IMR-90 (cell line): ENCODE data around the gene XIAP. TPM values are rescaled to one million over a fixed set of nuclear protein-coding genes. Genes with fewer than 3 reads are reported as not detected.

Experiments used
- ATAC-seq: fragments of 200-7000 bp; cut with Tn5 transposase; 2 replicates; pipeline ENCODE4 v1.9.1; 2020; ENCODE audit warnings: low read depth, mild to moderate bottlenecking, moderate library complexity
- BruUV-seq: library from RNA; stranded (reverse); fragments of 400-500 nt; replicated peaks from 2 replicates; lab custom pipeline; 2021; lab: Mats Ljungman, UMichigan
- CTCF ChIA-PET: fragments of 300-600 bp; formaldehyde crosslinking; extraction: SDS; loops from one replicate; lab custom pipeline; 2021; ENCODE audit warnings: antibody characterized with exemption; lab: Yijun Ruan, JAX
- POLR2A ChIA-PET: fragments of 300-600 bp; sonication (Branson Sonifier 250); formaldehyde crosslinking; loops from one replicate; lab custom pipeline; 2022; ENCODE audit warnings: antibody characterized with exemption; ENCODE audit not compliant: unreplicated experiment; lab: Charles Lee
- DNase-seq: peaks from one replicate; pipeline ENCODE4 v3.0.0; 2013
- H2AFZ ChIP-seq: replicated peaks from 2 replicates; pipeline ENCODE3; 2013; ENCODE audit warnings: low read length, mild to moderate bottlenecking; ENCODE audit not compliant: poor library complexity
- H2AK5ac ChIP-seq: 2 replicates; pipeline ENCODE4 v1.6.1; 2013; ENCODE audit warnings: low read depth, low read length, inconsistent platforms
- H2AK9ac ChIP-seq: replicated peaks from 2 replicates; pipeline ENCODE3; 2013; ENCODE audit warnings: mild to moderate bottlenecking, low read depth, low read length, moderate library complexity; ENCODE audit not compliant: poor library complexity
- H2BK120ac ChIP-seq: 2 replicates; pipeline ENCODE4 v1.6.1; 2013; ENCODE audit warnings: low read depth, low read length, inconsistent platforms
- H2BK15ac ChIP-seq: 3 replicates; pipeline ENCODE4 v1.6.1; 2013; ENCODE audit warnings: low read depth, low read length, inconsistent platforms
- H2BK20ac ChIP-seq: 2 replicates; pipeline ENCODE4 v1.6.1; 2013; ENCODE audit warnings: low read depth, mild to moderate bottlenecking, inconsistent platforms, low read length, moderate library complexity
- H2BK5ac ChIP-seq: 2 replicates; pipeline ENCODE4 v1.6.1; 2013; ENCODE audit warnings: mild to moderate bottlenecking, low read depth, low read length, inconsistent platforms; ENCODE audit not compliant: poor library complexity, severe bottlenecking
- H3K14ac ChIP-seq: replicated peaks from 2 replicates; pipeline ENCODE4 v1.6.1; 2013; ENCODE audit warnings: low read depth, low read length, inconsistent platforms
- H3K18ac ChIP-seq: 2 replicates; pipeline ENCODE4 v1.6.1; 2013; ENCODE audit warnings: low read depth, low read length, control low read depth
- H3K23ac ChIP-seq: 2 replicates; pipeline ENCODE4 v1.6.1; 2013; ENCODE audit warnings: low read depth, low read length, inconsistent platforms
- H3K27ac ChIP-seq: 2 replicates; pipeline ENCODE4 v1.5.1; 2013; ENCODE audit warnings: mild to moderate bottlenecking, control low read depth, low read length; ENCODE audit not compliant: insufficient read depth
- H3K27me3 ChIP-seq: 2 replicates; pipeline ENCODE4 v1.6.1; 2013; ENCODE audit warnings: low read length; ENCODE audit not compliant: control insufficient read depth, insufficient read depth
- H3K36me3 ChIP-seq: 2 replicates; pipeline ENCODE4 v1.6.1; 2013; ENCODE audit warnings: low read length, mixed read lengths; ENCODE audit not compliant: control insufficient read depth, insufficient read depth
- H3K4ac ChIP-seq: 2 replicates; pipeline ENCODE4 v1.6.1; 2013; ENCODE audit warnings: low read depth, low read length, inconsistent platforms
- H3K4me1 ChIP-seq: 2 replicates; pipeline ENCODE4 v1.6.1; 2013; ENCODE audit warnings: low read length, mixed read lengths; ENCODE audit not compliant: control insufficient read depth, insufficient read depth
- H3K4me2 ChIP-seq: 2 replicates; pipeline ENCODE4 v1.6.1; 2013; ENCODE audit warnings: low read depth, mild to moderate bottlenecking, control low read depth, low read length, moderate library complexity
- H3K4me3 ChIP-seq: 2 replicates; pipeline ENCODE4 v1.5.1; 2013; ENCODE audit warnings: low read depth, mild to moderate bottlenecking, control low read depth, low read length, moderate library complexity; ENCODE audit not compliant: insufficient read depth
- H3K56ac ChIP-seq: 2 replicates; pipeline ENCODE4 v1.6.1; 2013; ENCODE audit warnings: low read length, inconsistent platforms; ENCODE audit not compliant: insufficient read depth; ENCODE audit errors: extremely low read depth
- H3K79me1 ChIP-seq, 2 experiments: 2 replicates each; pipeline ENCODE4 v1.6.1; 2013; ENCODE audit warnings: low read length in 2 of 2, inconsistent platforms in 1 of 2, low read depth in 1 of 2
- H3K9ac ChIP-seq: 2 replicates; pipeline ENCODE4 v1.6.1; 2013; ENCODE audit warnings: low read depth, low read length, control low read depth
- H3K9me1 ChIP-seq: 2 replicates; pipeline ENCODE4 v1.6.1; 2013; ENCODE audit warnings: low read length, inconsistent platforms; ENCODE audit not compliant: insufficient read depth
- H3K9me3 ChIP-seq: 2 replicates; pipeline ENCODE4 v1.6.1; 2013; ENCODE audit warnings: low read length; ENCODE audit not compliant: control insufficient read depth, insufficient read depth
- H4K20me1 ChIP-seq: 2 replicates; pipeline ENCODE4 v1.6.1; 2013; ENCODE audit warnings: low read length, inconsistent platforms; ENCODE audit not compliant: insufficient read depth
- H4K5ac ChIP-seq: 2 replicates; pipeline ENCODE4 v1.6.1; 2013; ENCODE audit warnings: mild to moderate bottlenecking, low read depth, low read length, control low read depth
- H4K8ac ChIP-seq, 2 experiments: 2 replicates each; pipeline ENCODE4 v1.6.1; 2013; ENCODE audit warnings: low read depth in 2 of 2, low read length in 2 of 2, control low read depth in 1 of 2, inconsistent platforms in 1 of 2
- H4K91ac ChIP-seq: 2 replicates; pipeline ENCODE4 v1.6.1; 2013; ENCODE audit warnings: low read depth, low read length, inconsistent platforms; ENCODE audit not compliant: insufficient read depth
- CEBPB ChIP-seq: IDR thresholded peaks from 2 replicates; pipeline ENCODE4 v1.6.1; 2012; ENCODE audit warnings: low read depth, low read length, improper control_type of control experiment
- CHD1 ChIP-seq: IDR thresholded peaks from 2 replicates; pipeline ENCODE4 v1.6.1; 2012; ENCODE audit warnings: low read depth, low read length, improper control_type of control experiment
- NFE2L2 ChIP-seq: fragments of 150-350 bp; IDR thresholded peaks from 2 replicates; pipeline ENCODE4 v1.6.1; 2016; ENCODE audit warnings: low read depth, mild to moderate bottlenecking, low read length
- POLR2A ChIP-seq: IDR thresholded peaks from 2 replicates; pipeline ENCODE4 v1.6.1; 2012; ENCODE audit warnings: mild to moderate bottlenecking, low read depth, low read length
- RAD21 ChIP-seq: IDR thresholded peaks from 2 replicates; pipeline ENCODE4 v1.6.1; 2012; ENCODE audit warnings: low read length, improper control_type of control experiment
- RCOR1 ChIP-seq: IDR thresholded peaks from 2 replicates; pipeline ENCODE4 v1.6.1; 2012; ENCODE audit warnings: mild to moderate bottlenecking, low read length, improper control_type of control experiment; ENCODE audit not compliant: insufficient replicate concordance
- WGBS, 2 experiments: methylation state at CpG; one replicate each; pipeline versions ENCODE4 v1.1.5 to v1.1.7; 2013; ENCODE audit warnings: missing lambda C conversion rate in 2 of 2; ENCODE audit not compliant: insufficient read length in 1 of 2; ENCODE audit errors: extremely low coverage in 2 of 2; 5-methylcytosine and 5-hydroxymethylcytosine counted together
- dilution Hi-C: fragments of 300-500 bp; cut with HindIII; formaldehyde crosslinking; loops from one replicate; pipeline ENCODE4 v1.14.3; 2018; ENCODE audit warnings: low sequenced_read_pairs; ENCODE audit not compliant: unreplicated experiment
- in situ Hi-C: fragments of 300-500 bp; cut with MboI; formaldehyde crosslinking; loops from 3 replicates; pipeline ENCODE4 v1.14.3; 2019; ENCODE audit warnings: low sequenced_read_pairs, inconsistent platforms, mixed read lengths
- intact Hi-C: fragments of 100-400 bp; cut with micrococcal nuclease; formaldehyde crosslinking; loops from 2 replicates; pipeline ENCODE4 v1.10.0; 2022
- polyA plus RNA-seq, 3 experiments: library from polyadenylated mRNA; depleted of rRNA; stranded (reverse); fragments of >200 nt; gene quantifications; 2 replicates each; pipeline ENCODE4 v1.2.3, GENCODE V29; 2012; ENCODE audit warnings: low replicate concordance in 1 of 3
- total RNA-seq: library from RNA; depleted of rRNA; stranded (reverse); fragments of >200 nt; gene quantifications from 2 replicates; pipeline ENCODE4 v1.2.3, GENCODE V29; 2012
- TF ChIP-seq, protein P1 (sequence below): fragments of 150-350 bp; IDR thresholded peaks from 2 replicates; pipeline ENCODE4 v1.6.1; 2016; ENCODE audit warnings: low read depth, mild to moderate bottlenecking, low read length, moderate library complexity, borderline replicate concordance
- TF ChIP-seq, protein P2 (sequence below): conservative IDR thresholded peaks from 2 replicates; pipeline ENCODE4 v1.5.1; 2012; ENCODE audit warnings: mild to moderate bottlenecking, low read depth, low read length, improper control_type of control experiment
- TF ChIP-seq, protein P3 (sequence below): fragments of 150-350 bp; IDR thresholded peaks from 2 replicates; pipeline ENCODE4 v1.6.1; 2017; ENCODE audit warnings: mild to moderate bottlenecking, antibody characterized with exemption, low read length, low read depth

The XIAP gene
- total and polyA plus RNA-seq, 2 of the 4 experiments (the other 2 are of a cell fraction) = 8.1 to 17.4 TPM

DNA sequence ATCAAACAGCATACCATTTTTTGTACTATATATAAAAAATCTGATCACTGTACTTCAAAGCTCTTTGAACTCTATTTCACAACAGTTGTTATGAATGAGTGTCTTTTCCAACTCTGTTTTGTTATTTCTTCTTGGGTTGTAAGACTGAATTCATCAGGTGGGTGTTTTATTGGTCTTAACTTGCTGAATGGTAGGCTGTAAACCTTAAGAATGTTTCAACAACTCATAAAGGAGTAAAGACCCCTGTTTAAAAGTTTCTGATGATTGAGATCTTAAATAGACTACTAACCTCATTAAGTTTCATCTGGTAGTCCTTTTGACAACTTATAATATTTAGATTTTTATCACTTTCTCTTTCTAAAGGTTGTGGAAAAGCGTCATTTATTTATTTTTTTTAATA lies 83.2 kb downstream of the XIAP start:
- H3K79me1 ChIP-seq = no peaks in the 10 kb centered on the region
- ATAC-seq (no peak), DNase-seq (no peak)
- no peak overlapping the region for H3K4ac ChIP-seq
- no peak overlapping the region for H3K18ac ChIP-seq
- no peaks in the 10 kb centered on the region for H3K9me1 ChIP-seq
- dilution Hi-C loops (no loop called here), in situ Hi-C loops (no loop called here), intact Hi-C loops (no loop called here)
- H2BK15ac ChIP-seq = no peak overlapping the region
- no peak overlapping the region for H2AFZ ChIP-seq
- no peaks in the 10 kb centered on the region for H4K20me1 ChIP-seq
- no peak overlapping the region for H3K4me2 ChIP-seq
- no peak overlapping the region for H3K23ac ChIP-seq
- no peak overlapping the region for H4K91ac ChIP-seq
- H2BK5ac ChIP-seq = no peak overlapping the region
- H3K27me3 ChIP-seq = no peaks in the 10 kb centered on the region
- H3K4me3 ChIP-seq = no peak overlapping the region
- TF ChIP-seq, protein P1, sequence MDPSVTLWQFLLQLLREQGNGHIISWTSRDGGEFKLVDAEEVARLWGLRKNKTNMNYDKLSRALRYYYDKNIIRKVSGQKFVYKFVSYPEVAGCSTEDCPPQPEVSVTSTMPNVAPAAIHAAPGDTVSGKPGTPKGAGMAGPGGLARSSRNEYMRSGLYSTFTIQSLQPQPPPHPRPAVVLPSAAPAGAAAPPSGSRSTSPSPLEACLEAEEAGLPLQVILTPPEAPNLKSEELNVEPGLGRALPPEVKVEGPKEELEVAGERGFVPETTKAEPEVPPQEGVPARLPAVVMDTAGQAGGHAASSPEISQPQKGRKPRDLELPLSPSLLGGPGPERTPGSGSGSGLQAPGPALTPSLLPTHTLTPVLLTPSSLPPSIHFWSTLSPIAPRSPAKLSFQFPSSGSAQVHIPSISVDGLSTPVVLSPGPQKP = no peak
- TF ChIP-seq, protein P2, sequence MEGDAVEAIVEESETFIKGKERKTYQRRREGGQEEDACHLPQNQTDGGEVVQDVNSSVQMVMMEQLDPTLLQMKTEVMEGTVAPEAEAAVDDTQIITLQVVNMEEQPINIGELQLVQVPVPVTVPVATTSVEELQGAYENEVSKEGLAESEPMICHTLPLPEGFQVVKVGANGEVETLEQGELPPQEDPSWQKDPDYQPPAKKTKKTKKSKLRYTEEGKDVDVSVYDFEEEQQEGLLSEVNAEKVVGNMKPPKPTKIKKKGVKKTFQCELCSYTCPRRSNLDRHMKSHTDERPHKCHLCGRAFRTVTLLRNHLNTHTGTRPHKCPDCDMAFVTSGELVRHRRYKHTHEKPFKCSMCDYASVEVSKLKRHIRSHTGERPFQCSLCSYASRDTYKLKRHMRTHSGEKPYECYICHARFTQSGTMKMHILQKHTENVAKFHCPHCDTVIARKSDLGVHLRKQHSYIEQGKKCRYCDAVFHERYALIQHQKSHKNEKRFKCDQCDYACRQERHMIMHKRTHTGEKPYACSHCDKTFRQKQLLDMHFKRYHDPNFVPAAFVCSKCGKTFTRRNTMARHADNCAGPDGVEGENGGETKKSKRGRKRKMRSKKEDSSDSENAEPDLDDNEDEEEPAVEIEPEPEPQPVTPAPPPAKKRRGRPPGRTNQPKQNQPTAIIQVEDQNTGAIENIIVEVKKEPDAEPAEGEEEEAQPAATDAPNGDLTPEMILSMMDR = no peak
- TF ChIP-seq RCOR1 = no peak
- TF ChIP-seq, protein P3, sequence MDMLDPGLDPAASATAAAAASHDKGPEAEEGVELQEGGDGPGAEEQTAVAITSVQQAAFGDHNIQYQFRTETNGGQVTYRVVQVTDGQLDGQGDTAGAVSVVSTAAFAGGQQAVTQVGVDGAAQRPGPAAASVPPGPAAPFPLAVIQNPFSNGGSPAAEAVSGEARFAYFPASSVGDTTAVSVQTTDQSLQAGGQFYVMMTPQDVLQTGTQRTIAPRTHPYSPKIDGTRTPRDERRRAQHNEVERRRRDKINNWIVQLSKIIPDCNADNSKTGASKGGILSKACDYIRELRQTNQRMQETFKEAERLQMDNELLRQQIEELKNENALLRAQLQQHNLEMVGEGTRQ = no peak
- no peak for TF ChIP-seq POLR2A
- TF ChIP-seq NFE2L2 = no peak
- no peak for TF ChIP-seq CEBPB
- no peak for TF ChIP-seq RAD21
- no peak for TF ChIP-seq CHD1
- no peaks in the 10 kb centered on the region for H3K4me1 ChIP-seq
- H4K8ac ChIP-seq = no peak overlapping the region
- no peaks in the 10 kb centered on the region for H3K36me3 ChIP-seq
- no peak overlapping the region for H2AK5ac ChIP-seq
- H3K14ac ChIP-seq = no peak overlapping the region
- H3K9ac ChIP-seq = no peak overlapping the region
- CTCF ChIA-PET = no interaction called here
- H2BK20ac ChIP-seq = no peak overlapping the region
- no peaks in the 10 kb centered on the region for H3K9me3 ChIP-seq
- BruUV-seq = no TSS peak
- WGBS, 2 experiments = no CpG with 5 or more reads among the region's 1 CpG
- no peak overlapping the region for H3K56ac ChIP-seq
- no peak overlapping the region for H3K27ac ChIP-seq
- H2AK9ac ChIP-seq = no peak overlapping the region
- H4K5ac ChIP-seq = no peak overlapping the region
- POLR2A ChIA-PET = no interaction called here
- no peak overlapping the region for H2BK120ac ChIP-seq
